Testis (tissue), 3 donors: ENCODE measurements around the gene CCR6. TPM values are rescaled to one million over a fixed set of nuclear protein-coding genes. Genes with fewer than 3 reads are reported as not detected.
A peak's percentile ranks its signal among the peaks of the same experiment; 100 is the strongest.
"Not testable (repeated sequence)": the region's sequence is repeated elsewhere in the genome, so short reads cannot be mapped to it uniquely, and the experiment has no call there.

Experiments
- DNase-seq: peaks from one replicate; pipeline ENCODE4 v3.0.0-alpha.2; 2019
- H3K27ac ChIP-seq, 2 donors: fragments of 200-600 bp; sonication (generic); one replicate each; pipeline ENCODE4 v1.5.1; 2019
- H3K27me3 ChIP-seq: fragments of 200-600 bp; sonication (generic); one replicate; pipeline ENCODE4 v1.5.1; 2019
- H3K36me3 ChIP-seq: fragments of 200-600 bp; sonication (generic); one replicate; pipeline ENCODE4 v1.5.1; 2017; ENCODE audit warnings: low read depth; ENCODE audit errors: missing control alignments
- H3K4me1 ChIP-seq: fragments of 200-600 bp; sonication (generic); one replicate; pipeline ENCODE4 v1.5.1; 2019
- H3K4me3 ChIP-seq, 2 donors: fragments of 200-600 bp; sonication (generic); one replicate each; pipeline ENCODE4 v1.5.1; 2017 to 2019
- H3K9me3 ChIP-seq: fragments of 200-600 bp; sonication (generic); one replicate; pipeline ENCODE4 v1.5.1; 2017
- CTCF ChIP-seq, 3 experiments: fragments of 450-650 bp in 2 of 3; fragments of 200-600 bp in 1 of 3; sonication (generic) in 1 of 3; IDR thresholded peaks; one replicate each; pipeline ENCODE4 v1.5.1; 2016 to 2019; ENCODE audit warnings: antibody characterized with exemption in 3 of 3, mild to moderate bottlenecking in 2 of 3, moderate library complexity in 1 of 3
- WGBS, 2 donors: methylation state at CpG; one replicate each; pipeline ENCODE4 v1.1.5; 2018; 5-methylcytosine and 5-hydroxymethylcytosine counted together
- intact Hi-C: fragments of 100-400 bp; cut with DNase I; formaldehyde crosslinking; loops from one replicate; pipeline ENCODE4 v1.15.1; 2023; ENCODE audit warnings: low total_unique reads
- polyA plus RNA-seq: library from polyadenylated mRNA; stranded (reverse); fragments of 350-450 nt; fragmentation: Illumina TruSeq; extraction: RNeasy Lipid Tissue Mini Kit (QIAGEN cat#74804); gene quantifications from one replicate; pipeline ENCODE4 v1.2.3, GENCODE V29; 2014; ENCODE audit warnings: low read depth, low replicate concordance; ENCODE audit not compliant: insufficient read depth
- total RNA-seq, 2 donors: library from RNA; depleted of rRNA; stranded (reverse); fragments of >200 nt; gene quantifications; one replicate each; pipeline ENCODE4 v1.2.3, GENCODE V29; 2016

The CCR6 gene
- total and polyA plus RNA-seq, 3 donors from 2014 or later, result 0.87 to 5.3 TPM; not detected in 1

- H3K27me3 ChIP-seq, H3K4me3 ChIP-seq, H3K4me1 ChIP-seq, H3K36me3 ChIP-seq, H3K9me3 ChIP-seq, H3K27ac ChIP-seq, DNase-seq, intact Hi-C loops: not testable (repeated sequence)
- TF ChIP-seq CTCF (IDR thresholded peaks at IDR 0.05), result peak in 1 of 3 experiments; percentile 15
- WGBS, 2 donors, result 13 to 20% methylated on average over 4 of the region's 8 CpGs
These were observed 60.0 kb downstream of the CCR6 start for GRCh38 chr6:167182913-167183314.

- H3K36me3 ChIP-seq, H3K27ac ChIP-seq, intact Hi-C loops, DNase-seq, H3K4me3 ChIP-seq, H3K4me1 ChIP-seq, H3K9me3 ChIP-seq, H3K27me3 ChIP-seq: not testable (repeated sequence)
- WGBS, 2 donors, result 85 to 86% methylated on average over 1 to 3 of the region's 3 CpGs
These were observed 62.2 kb downstream of the CCR6 start for GRCh38 chr6:167185101-167185500.

GRCh38 chr6:167187275-167187674 lies 64.4 kb downstream of the CCR6 start:
- H3K4me3 ChIP-seq, H3K36me3 ChIP-seq, intact Hi-C loops, H3K27ac ChIP-seq, DNase-seq, H3K9me3 ChIP-seq, H3K4me1 ChIP-seq, H3K27me3 ChIP-seq: not testable (repeated sequence)
- WGBS, 2 donors, result 74 to 80% methylated on average over 8 to 9 of the region's 9 CpGs

Other genes with a start within 250 kb of the CCR6 start
- gene RNASET2, start 166.5 kb upstream of the CCR6 start, total RNA-seq, result 10 to 100 TPM; 50.2 to 56.1 TPM
- gene RNASET2, start 166.5 kb upstream of the CCR6 start, polyA plus RNA-seq, result 44.5 TPM
- 100 to 1,000 TPM in 1 of 2 donors, 10 to 100 TPM in 1; 67.0 to 129 TPM for gene CEP43, start 123.7 kb upstream of the CCR6 start, total RNA-seq
- gene CEP43, start 123.7 kb upstream of the CCR6 start, polyA plus RNA-seq, result 105 TPM
- gene GPR31, start 34.9 kb downstream of the CCR6 start, total RNA-seq, result under 1 TPM; 0.19 to 0.71 TPM
- gene GPR31, start 34.9 kb downstream of the CCR6 start, polyA plus RNA-seq, result 0.20 TPM
- gene UNC93A, start 168.2 kb downstream of the CCR6 start, total RNA-seq, result under 1 TPM in 1 of 2 donors, not detected in 1; 0.39 TPM
- gene UNC93A, start 168.2 kb downstream of the CCR6 start, polyA plus RNA-seq, result not detected
- 10 to 100 TPM; 12.3 to 46.2 TPM for gene TTLL2, start 202.0 kb downstream of the CCR6 start, total RNA-seq
- 40.6 TPM for gene TTLL2, start 202.0 kb downstream of the CCR6 start, polyA plus RNA-seq